PC-9 (cell line): ENCODE data around the gene UNC13B.

Experiments
- CTCF ChIP-seq: fragments of 200-600 bp; sonication (generic); conservative IDR thresholded peaks from 2 replicates; pipeline ENCODE4 v1.6.1; 2017; ENCODE audit warnings: mixed run types, antibody characterized with exemption, mild to moderate bottlenecking, moderate library complexity
- EZH2 ChIP-seq: fragments of 200-600 bp; sonication (generic); IDR thresholded peaks from 2 replicates; pipeline ENCODE4 v1.8.0; 2017; ENCODE audit warnings: antibody characterized with exemption, low read depth

DNA sequence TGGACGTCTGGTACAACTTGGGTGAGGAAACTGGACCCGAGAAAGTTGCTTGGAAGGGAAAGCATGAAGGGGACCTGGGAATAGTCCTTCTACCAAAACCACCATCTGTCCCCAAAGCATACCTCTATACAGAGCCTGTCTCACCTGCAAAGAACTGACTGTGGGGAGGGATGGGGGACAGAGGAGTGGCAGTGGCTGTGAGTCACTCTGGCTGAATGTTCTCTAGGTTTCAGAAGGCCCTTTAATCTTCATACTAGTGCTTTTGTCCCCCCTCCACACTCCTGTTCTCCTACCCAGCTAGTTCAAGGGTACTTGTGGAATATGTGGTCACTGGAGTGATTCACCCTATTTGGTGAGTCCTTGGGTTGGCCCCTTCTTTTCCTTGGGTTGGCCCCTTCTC, 218.8 kb downstream of the UNC13B start:
- no peak for TF ChIP-seq EZH2
- TF ChIP-seq CTCF, result no peak
